K562 (cell line): Measurements from ENCODE around the gene NAP1L1. TPM values are rescaled to one million over a fixed set of nuclear protein-coding genes. Genes with fewer than 3 reads are reported as not detected.
A peak's percentile ranks its signal among the peaks of the same experiment; 100 is the strongest.

ENCODE experiments used
- BMI1 ChIP-seq: fragments of 150-350 bp; IDR thresholded peaks from 2 replicates; pipeline ENCODE4 v1.6.1; 2014; ENCODE audit warnings: low read length
- C11orf30 ChIP-seq: fragments of 450-650 bp; IDR thresholded peaks from 2 replicates; pipeline ENCODE4 v1.6.1; 2016; ENCODE audit warnings: low read depth, mild to moderate bottlenecking
- CHD1 ChIP-seq: fragments of 200-600 bp; sonication (generic); IDR thresholded peaks from one replicate; pipeline ENCODE4 v1.6.1; 2012; ENCODE audit warnings: mild to moderate bottlenecking, moderate library complexity, low read length, inconsistent platforms
- CHD2 ChIP-seq: IDR thresholded peaks from 2 replicates; pipeline ENCODE4 v1.6.1; 2011; ENCODE audit warnings: low read depth, low read length
- CTBP1 ChIP-seq: fragments of 450-650 bp; IDR thresholded peaks from 2 replicates; pipeline ENCODE4 v1.6.1; 2016; ENCODE audit warnings: borderline replicate concordance
- ELK3 ChIP-seq: fragments of 450-650 bp; formaldehyde crosslinking; IDR thresholded peaks from 2 replicates; pipeline ENCODE4 v1.4.0; 2020; ENCODE audit warnings: mild to moderate bottlenecking
- GATAD2A ChIP-seq: fragments of 450-650 bp; IDR thresholded peaks from 2 replicates; pipeline ENCODE4 v1.6.1; 2017
- KLF1 ChIP-seq: fragments of 450-650 bp; IDR thresholded peaks from 2 replicates; pipeline ENCODE4 v1.6.1; 2016; ENCODE audit warnings: missing genetic modification characterization, missing compliant biosample characterization
- MAZ ChIP-seq, 2 experiments: fragments of 450-650 bp in 1 of 2; sonication (generic) in 1 of 2; formaldehyde crosslinking; IDR thresholded peaks in 1 of 2; conservative IDR thresholded peaks in 1 of 2; 2 replicates each; pipeline versions ENCODE4 v1.4.0 to v1.5.0; 2020; ENCODE audit warnings: mild to moderate bottlenecking in 1 of 2, missing genetic modification reagents in 1 of 2
- PCBP1 ChIP-seq: fragments of 200-400 bp; formaldehyde crosslinking; IDR thresholded peaks from 2 replicates; pipeline ENCODE4 v1.6.1; 2018; ENCODE audit warnings: mild to moderate bottlenecking, low read depth, low read length; ENCODE audit not compliant: poor library complexity, severe bottlenecking
- POLR2B ChIP-seq: fragments of 450-650 bp; IDR thresholded peaks from 2 replicates; pipeline ENCODE4 v1.6.1; 2018; ENCODE audit warnings: low read depth; ENCODE audit not compliant: partially characterized antibody
- SREBF1 ChIP-seq: fragments of 150-350 bp; IDR thresholded peaks from 2 replicates; pipeline ENCODE4 v1.6.1; 2014; ENCODE audit warnings: antibody characterized with exemption, low read depth, low read length, borderline replicate concordance
- TAF9B ChIP-seq: fragments of 450-650 bp; IDR thresholded peaks from 2 replicates; pipeline ENCODE4 v1.6.1; 2018; ENCODE audit warnings: mild to moderate bottlenecking; ENCODE audit not compliant: partially characterized antibody
- TFAP4 ChIP-seq: sonication (generic); formaldehyde crosslinking; IDR thresholded peaks from 2 replicates; pipeline ENCODE4 v1.8.0; 2022; ENCODE audit warnings: missing genetic modification reagents, mild to moderate bottlenecking, moderate library complexity, borderline replicate concordance
- ZBTB12 ChIP-seq: fragments of 250-450 bp; sonication (Bioruptor Pico); IDR thresholded peaks from 2 replicates; pipeline ENCODE4 v1.4.0; 2020
- ZMIZ1 ChIP-seq, 2 experiments: fragments of 150-350 bp in 1 of 2; IDR thresholded peaks; 2 replicates each; pipeline ENCODE4 v1.6.1; 2012 to 2016; ENCODE audit warnings: low read depth in 2 of 2, low read length in 2 of 2, mild to moderate bottlenecking in 1 of 2, moderate library complexity in 1 of 2
- ZNF140 ChIP-seq: fragments of 250-450 bp; sonication (Bioruptor Pico); IDR thresholded peaks from 2 replicates; pipeline ENCODE4 v1.8.0; 2021; ENCODE audit warnings: moderate library complexity, mild to moderate bottlenecking, inconsistent platforms
- ZNF408 ChIP-seq: fragments of 250-450 bp; sonication (Bioruptor Pico); IDR thresholded peaks from 2 replicates; pipeline ENCODE4 v1.4.0; 2020; ENCODE audit warnings: low read depth, mild to moderate bottlenecking, moderate library complexity
- ZNF707 ChIP-seq: fragments of 250-450 bp; sonication (Bioruptor Pico); conservative IDR thresholded peaks from 2 replicates; pipeline ENCODE4 v1.8.0; 2022; ENCODE audit warnings: inconsistent platforms, mild to moderate bottlenecking, moderate library complexity
- polyA plus RNA-seq, 8 experiments: library from polyadenylated mRNA; depleted of rRNA in 4 of 8; stranded (reverse) in 5 of 8; unstranded in 3 of 8; fragments of >200 nt; fragmentation: Nextera tagmentation in 2 of 8; fragmentation: Illumina TruSeq in 1 of 8; extraction: Ambion mirVana in 2 of 8; extraction: Trizol in 1 of 8; gene quantifications; 2 replicates each; pipeline versions ENCODE4 v1.2.1 to v1.2.3, GENCODE V29; 2011 to 2014; ENCODE audit warnings: inconsistent platforms in 1 of 8, missing spikeins in 1 of 8
- total RNA-seq, 7 experiments: library from RNA; depleted of rRNA in 6 of 7; stranded (reverse); fragments of >200 nt in 6 of 7; fragmentation: Illumina TruSeq in 2 of 7; extraction: Trizol in 2 of 7; gene quantifications; 2 replicates each; pipeline versions ENCODE4 v1.2.1 to v1.2.3, GENCODE V29; 2011 to 2021; ENCODE audit warnings: low replicate concordance in 1 of 7

The NAP1L1 gene
- total and polyA plus RNA-seq, 9 of the 15 experiments (the other 6 are each of a cell fraction or from before 2014, with no cell fraction given): 287 to 747 (median 450) TPM

- TF ChIP-seq ELK3 (CRISPR knock-in tag): no peak
- TF ChIP-seq ZNF408 (CRISPR knock-in tag): no peak
- TF ChIP-seq CHD2: no peak
- peak; percentile 60 for TF ChIP-seq PCBP1
- TF ChIP-seq GATAD2A: no peak
- TF ChIP-seq ZBTB12: no peak
- peak; percentile 90 for TF ChIP-seq POLR2B
- peak in 1 of 2 experiments; percentile 42 for TF ChIP-seq MAZ (CRISPR knock-in tag; conservative IDR thresholded peaks at IDR 0.05 in 1 of 2, IDR thresholded peaks at IDR 0.05 in 1 of 2)
- no peak; the same call in 1 of the 2 replicates for TF ChIP-seq CTBP1
- TF ChIP-seq ZNF140 (CRISPR knock-in tag): no peak
- TF ChIP-seq KLF1: no peak
- TF ChIP-seq C11orf30: no peak
- no peak for TF ChIP-seq TAF9B
- peak; percentile 73 for TF ChIP-seq CHD1
- no peak for TF ChIP-seq SREBF1
- TF ChIP-seq ZMIZ1 (IDR thresholded peaks at IDR 0.05; ENCODE audit: low read depth in 2 of 2, low read length in 2 of 2): no peak
- TF ChIP-seq ZNF707: no peak
- TF ChIP-seq BMI1: peak; percentile 94
- peak; percentile 48; the same call in 1 of the 2 replicates for TF ChIP-seq TFAP4 (CRISPR knock-in tag)
These were observed at the start of gene NAP1L1 (continued) for GRCh38 chr12:76083904-76084862.
